Natural killer cell (primary cell): ENCODE results near the gene ROS1. TPM values are rescaled to one million over a fixed set of nuclear protein-coding genes. Genes with fewer than 3 reads are reported as not detected.

Experiments
- ATAC-seq, 3 donors: fragments of 150-1000 bp in 2 of 3; fragments of 200-7000 bp in 1 of 3; cut with Tn5 transposase; 1 replicate in 1 of 3; 2 replicates in 2 of 3; pipeline ENCODE4 v1.10.0; 2021; ENCODE audit warnings: mild to moderate bottlenecking in 2 of 3, moderate library complexity in 2 of 3
- DNase-seq, 2 donors: peaks; one replicate each; pipeline versions ENCODE4 v3.0.0 to v3.0.0-alpha.2; 2013 to 2021; ENCODE audit warnings: mixed read lengths in 1 of 2
- H3K27ac ChIP-seq: one replicate; pipeline ENCODE4 v1.5.1; 2013; ENCODE audit warnings: mild to moderate bottlenecking, low read length
- H3K27me3 ChIP-seq: one replicate; pipeline ENCODE4 v1.6.1; 2013; ENCODE audit warnings: low read length; ENCODE audit not compliant: control insufficient read depth, insufficient read depth
- H3K36me3 ChIP-seq: one replicate; pipeline ENCODE4 v1.6.1; 2013; ENCODE audit warnings: low read length; ENCODE audit not compliant: control insufficient read depth, insufficient read depth
- H3K4me1 ChIP-seq: one replicate; pipeline ENCODE4 v1.6.1; 2013; ENCODE audit warnings: low read length; ENCODE audit not compliant: control insufficient read depth, insufficient read depth
- H3K4me3 ChIP-seq: one replicate; pipeline ENCODE4 v1.5.1; 2013; ENCODE audit warnings: low read length
- H3K9me3 ChIP-seq: one replicate; pipeline ENCODE4 v1.6.1; 2013; ENCODE audit warnings: low read length; ENCODE audit not compliant: control insufficient read depth, insufficient read depth
- H3K27ac Mint-ChIP-seq, 2 donors: one replicate each; pipeline ENCODE4 v1.8.0; 2022; ENCODE audit warnings: mild to moderate bottlenecking in 2 of 2, mixed read lengths in 2 of 2, moderate library complexity in 1 of 2
- H3K27me3 Mint-ChIP-seq, 2 donors: one replicate each; pipeline ENCODE4 v1.8.0; 2022; ENCODE audit warnings: low read depth in 2 of 2, mixed read lengths in 2 of 2
- H3K36me3 Mint-ChIP-seq: one replicate; pipeline ENCODE4 v1.8.0; 2022; ENCODE audit warnings: mixed read lengths
- H3K4me1 Mint-ChIP-seq, 2 donors: one replicate each; pipeline ENCODE4 v1.8.0; 2022; ENCODE audit warnings: mixed read lengths in 2 of 2
- H3K4me3 Mint-ChIP-seq: one replicate; pipeline ENCODE4 v1.8.0; 2022; ENCODE audit warnings: mild to moderate bottlenecking, moderate library complexity, mixed read lengths
- H3K9me3 Mint-ChIP-seq, 2 donors: one replicate each; pipeline ENCODE4 v1.8.0; 2022; ENCODE audit warnings: mixed read lengths in 2 of 2
- WGBS: methylation state at CpG from one replicate; pipeline ENCODE4 v1.1.7; 2013; ENCODE audit warnings: missing lambda C conversion rate; ENCODE audit not compliant: insufficient coverage; 5-methylcytosine and 5-hydroxymethylcytosine counted together
- intact Hi-C: fragments of 100-400 bp; cut with micrococcal nuclease; formaldehyde crosslinking; loops from one replicate; pipeline ENCODE4 v1.14.2; 2022
- total RNA-seq, 4 donors: library from RNA; stranded (reverse); fragments of 120-200 nt in 1 of 4; gene quantifications; one replicate each; pipeline versions ENCODE4 v1.2.3 to v1.2.4, GENCODE V29; 2013 to 2022
- TF ChIP-seq, protein P1 (sequence below): fragments of 200-600 bp; IDR thresholded peaks from one replicate; pipeline ENCODE4 v1.8.0; 2022; ENCODE audit warnings: antibody characterized with exemption

ROS1 gene
- total RNA-seq, 3 donors from 2014 or later (not counting 1 experiment from before 2014, with no cell fraction given): not detected

DNA sequence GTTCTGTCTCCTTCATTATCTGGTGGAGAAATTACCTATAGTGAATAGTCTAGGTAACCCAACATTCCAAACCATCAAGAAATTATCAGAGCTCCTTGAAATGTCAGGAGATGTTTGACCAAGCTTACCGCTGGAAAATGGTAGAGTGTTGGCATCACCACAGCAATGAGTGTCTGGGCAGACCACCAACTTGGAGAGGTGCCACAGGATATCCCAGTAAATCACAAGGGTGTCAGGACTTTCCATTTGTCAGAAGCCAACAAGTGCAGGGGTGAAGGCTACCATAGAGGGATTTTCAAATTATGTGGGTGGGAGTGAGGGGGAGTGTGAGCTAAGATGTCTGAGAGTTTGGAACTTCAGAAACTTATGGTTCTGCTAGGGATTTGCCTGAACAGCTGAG lies 87.2 kb downstream of the ROS1 start:
- no peaks in the 10 kb centered on the region for H3K9me3 ChIP-seq
- Mint-ChIP-seq H3K9me3 (no peaks in the 10 kb centered on the region), H3K4me3 (no peak overlapping the region), H3K27ac (no peak overlapping the region), H3K4me1 (no peaks in the 10 kb centered on the region), H3K27me3 (peaks cover 12 to 22% of the 10 kb centered on the region in 2 donors), H3K36me3 (no peaks in the 10 kb centered on the region)
- TF ChIP-seq, protein P1, sequence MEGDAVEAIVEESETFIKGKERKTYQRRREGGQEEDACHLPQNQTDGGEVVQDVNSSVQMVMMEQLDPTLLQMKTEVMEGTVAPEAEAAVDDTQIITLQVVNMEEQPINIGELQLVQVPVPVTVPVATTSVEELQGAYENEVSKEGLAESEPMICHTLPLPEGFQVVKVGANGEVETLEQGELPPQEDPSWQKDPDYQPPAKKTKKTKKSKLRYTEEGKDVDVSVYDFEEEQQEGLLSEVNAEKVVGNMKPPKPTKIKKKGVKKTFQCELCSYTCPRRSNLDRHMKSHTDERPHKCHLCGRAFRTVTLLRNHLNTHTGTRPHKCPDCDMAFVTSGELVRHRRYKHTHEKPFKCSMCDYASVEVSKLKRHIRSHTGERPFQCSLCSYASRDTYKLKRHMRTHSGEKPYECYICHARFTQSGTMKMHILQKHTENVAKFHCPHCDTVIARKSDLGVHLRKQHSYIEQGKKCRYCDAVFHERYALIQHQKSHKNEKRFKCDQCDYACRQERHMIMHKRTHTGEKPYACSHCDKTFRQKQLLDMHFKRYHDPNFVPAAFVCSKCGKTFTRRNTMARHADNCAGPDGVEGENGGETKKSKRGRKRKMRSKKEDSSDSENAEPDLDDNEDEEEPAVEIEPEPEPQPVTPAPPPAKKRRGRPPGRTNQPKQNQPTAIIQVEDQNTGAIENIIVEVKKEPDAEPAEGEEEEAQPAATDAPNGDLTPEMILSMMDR: no peak
- no peaks in the 10 kb centered on the region for H3K4me1 ChIP-seq
- 36% methylated on average over 1 of the region's 1 CpG for WGBS
- no peak overlapping the region for H3K27ac ChIP-seq
- no peak overlapping the region for H3K4me3 ChIP-seq
- intact Hi-C loops: no loop called here
- DNase-seq (no peak), ATAC-seq (no peak)
- H3K36me3 ChIP-seq: no peaks in the 10 kb centered on the region
- peaks cover 2% of the 10 kb centered on the region for H3K27me3 ChIP-seq

DNA sequence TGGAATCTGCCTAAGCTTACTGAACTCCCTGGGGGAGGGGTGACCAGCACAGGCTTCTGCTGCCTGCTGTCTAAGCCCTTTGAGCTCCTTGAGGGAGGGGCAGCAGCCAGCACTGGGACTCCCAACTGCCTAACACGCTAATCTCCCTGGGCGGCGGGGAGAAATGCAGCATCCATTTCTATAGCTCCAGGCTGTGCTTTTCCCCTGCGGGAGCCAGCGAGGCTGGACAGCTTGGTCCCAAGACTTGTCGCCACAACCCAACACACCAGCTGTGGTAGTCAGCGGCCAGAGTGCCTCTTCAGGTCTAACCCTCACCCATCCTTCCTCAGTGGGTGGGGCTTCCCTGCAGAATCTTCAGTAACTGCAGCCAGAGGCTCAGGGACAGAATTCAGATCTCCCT lies 95.8 kb downstream of the ROS1 start:
- no peak for ATAC-seq
- H3K9me3 Mint-ChIP-seq: peaks cover 0 to 2% of the 10 kb centered on the region in 2 donors
- H3K4me1 ChIP-seq: no peaks in the 10 kb centered on the region
- DNase-seq: no peak
- peaks cover 9% of the 10 kb centered on the region for H3K36me3 Mint-ChIP-seq
- no peak overlapping the region for H3K27ac ChIP-seq
- no peaks in the 10 kb centered on the region for H3K27me3 ChIP-seq
- no peaks in the 10 kb centered on the region for H3K9me3 ChIP-seq
- no peak overlapping the region for H3K4me3 ChIP-seq
- TF ChIP-seq, protein P1: no peak
- 88% methylated on average over 7 of the region's 7 CpGs for WGBS
- no peaks in the 10 kb centered on the region for H3K4me1 Mint-ChIP-seq
- intact Hi-C loops: no loop called here
- H3K27ac Mint-ChIP-seq: no peak overlapping the region
- no peak overlapping the region for H3K4me3 Mint-ChIP-seq
- no peaks in the 10 kb centered on the region for H3K36me3 ChIP-seq
- H3K27me3 Mint-ChIP-seq: peaks cover 5 to 34% of the 10 kb centered on the region in 2 donors

GRCh38 chr6:117328500-117328899 lies 97.2 kb downstream of the ROS1 start:
- 87% methylated on average over 4 of the region's 4 CpGs for WGBS
- H3K4me1 ChIP-seq: no peaks in the 10 kb centered on the region
- H3K9me3 ChIP-seq: no peaks in the 10 kb centered on the region
- DNase-seq: no peak
- Mint-ChIP-seq H3K9me3 (peaks cover 0 to 2% of the 10 kb centered on the region in 2 donors), H3K4me1 (no peaks in the 10 kb centered on the region), H3K27me3 (peaks cover 5 to 37% of the 10 kb centered on the region in 2 donors), H3K27ac (no peak overlapping the region), H3K4me3 (no peak overlapping the region), H3K36me3 (peaks cover 9% of the 10 kb centered on the region)
- H3K4me3 ChIP-seq: no peak overlapping the region
- H3K27me3 ChIP-seq: no peaks in the 10 kb centered on the region
- no peak for ATAC-seq
- H3K27ac ChIP-seq: no peak overlapping the region
- TF ChIP-seq, protein P1: no peak
- no peaks in the 10 kb centered on the region for H3K36me3 ChIP-seq
- intact Hi-C loops: no loop called here

DNA sequence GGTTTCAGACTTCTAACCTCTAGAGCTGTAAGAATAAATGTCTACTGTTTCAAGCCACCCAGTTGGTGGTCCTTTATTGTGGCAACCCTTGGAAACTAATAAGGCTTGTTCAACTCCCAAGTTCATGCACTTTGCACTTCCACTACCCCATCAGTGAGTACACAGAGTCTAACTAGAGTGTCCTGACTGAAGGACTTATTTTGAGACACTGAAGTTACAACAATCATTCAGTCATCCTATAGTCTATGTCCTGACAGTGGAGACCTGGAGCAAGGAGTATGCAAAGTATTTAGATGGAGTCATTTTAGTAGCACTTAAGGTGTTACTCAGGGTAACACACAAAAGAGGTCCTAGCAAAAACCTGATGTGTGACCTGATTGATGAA lies 97.7 kb downstream of the ROS1 start:
- H3K27ac ChIP-seq: no peak overlapping the region
- DNase-seq (no peak), ATAC-seq (no peak)
- no peak overlapping the region for H3K27ac Mint-ChIP-seq
- H3K36me3 ChIP-seq: no peaks in the 10 kb centered on the region
- no peaks in the 10 kb centered on the region for H3K27me3 ChIP-seq
- no peaks in the 10 kb centered on the region for H3K4me1 Mint-ChIP-seq
- H3K27me3 Mint-ChIP-seq: peaks cover 5 to 37% of the 10 kb centered on the region in 2 donors
- TF ChIP-seq, protein P1: no peak
- H3K4me3 ChIP-seq: no peak overlapping the region
- no peaks in the 10 kb centered on the region for H3K9me3 ChIP-seq
- peaks cover 9% of the 10 kb centered on the region for H3K36me3 Mint-ChIP-seq
- H3K9me3 Mint-ChIP-seq: peaks cover 0 to 2% of the 10 kb centered on the region in 2 donors
- H3K4me1 ChIP-seq: no peaks in the 10 kb centered on the region
- intact Hi-C loops: no loop called here
- no peak overlapping the region for H3K4me3 Mint-ChIP-seq
